Gastrocnemius medialis (tissue), 4 donors: ENCODE data around the gene SMC1B. TPM values are rescaled to one million over a fixed set of nuclear protein-coding genes. Genes with fewer than 3 reads are reported as not detected.
"Not testable (repeated sequence)": the region's sequence is repeated elsewhere in the genome, so short reads cannot be mapped to it uniquely, and the experiment has no call there.

Source experiments
- ATAC-seq, 2 donors: fragments of 150-250 bp; one replicate each; pipeline ENCODE4 v1.9.1; 2016
- DNase-seq, 2 donors: peaks; one replicate each; pipeline ENCODE4 v3.0.0-alpha.2; 2019
- H3K27ac ChIP-seq, 4 donors: fragments of 200-600 bp; sonication (generic); 1 replicate in 1 of 4; 2 replicates in 3 of 4; pipeline ENCODE4 v1.5.1; 2016 to 2018; ENCODE audit warnings: mild to moderate bottlenecking in 2 of 4, moderate library complexity in 1 of 4
- H3K27me3 ChIP-seq, 3 donors: fragments of 200-600 bp; sonication (generic) in 2 of 3; 1 replicate in 1 of 3; 2 replicates in 2 of 3; pipeline versions ENCODE4 v1.5.1 to v1.6.0; 2016 to 2019; ENCODE audit warnings: mild to moderate bottlenecking in 1 of 3, moderate library complexity in 1 of 3
- H3K36me3 ChIP-seq, 2 donors: fragments of 200-600 bp; sonication (generic) in 1 of 2; one replicate each; pipeline ENCODE4 v1.5.1; 2017 to 2018
- H3K4me1 ChIP-seq, 2 donors: fragments of 200-600 bp; sonication (generic) in 1 of 2; one replicate each; pipeline ENCODE4 v1.5.1; 2016 to 2017; ENCODE audit warnings: mild to moderate bottlenecking in 2 of 2
- H3K4me3 ChIP-seq, 4 donors: fragments of 200-600 bp; sonication (generic) in 3 of 4; 1 replicate in 1 of 4; 2 replicates in 3 of 4; pipeline ENCODE4 v1.5.1; 2016 to 2019; ENCODE audit warnings: mild to moderate bottlenecking in 2 of 4
- H3K9me3 ChIP-seq, 3 donors: fragments of 200-600 bp; sonication (generic) in 2 of 3; 1 replicate in 1 of 3; 2 replicates in 2 of 3; pipeline ENCODE4 v1.5.1; 2016 to 2019
- CTCF ChIP-seq, 5 experiments: fragments of 450-650 bp in 3 of 5; fragments of 200-600 bp in 2 of 5; sonication (generic) in 2 of 5; IDR thresholded peaks in 4 of 5; conservative IDR thresholded peaks in 1 of 5; 1 replicate in 4 of 5; 2 replicates in 1 of 5; pipeline ENCODE4 v1.5.1; 2016 to 2019; ENCODE audit warnings: antibody characterized with exemption in 5 of 5, mild to moderate bottlenecking in 3 of 5, moderate library complexity in 3 of 5
- POLR2A ChIP-seq, 2 donors: fragments of 450-650 bp; IDR thresholded peaks; one replicate each; pipeline ENCODE4 v1.6.1; 2017; ENCODE audit warnings: antibody characterized with exemption in 2 of 2, mild to moderate bottlenecking in 2 of 2, moderate library complexity in 2 of 2
- in situ Hi-C, 4 donors: fragments of 200-750 bp; cut with MboI; loops; one replicate each; pipeline versions ENCODE4 v1.15.0 to v1.8.0; 2017; ENCODE audit warnings: low sequenced_read_pairs in 4 of 4
- intact Hi-C: fragments of 100-400 bp; cut with DNase I; formaldehyde crosslinking; loops from one replicate; pipeline ENCODE4 v1.15.1; 2023; ENCODE audit warnings: low total_unique reads
- total RNA-seq, 4 donors: library from RNA; depleted of rRNA; stranded (reverse); fragments of >200 nt; gene quantifications; one replicate each; pipeline versions ENCODE4 v1.1.0 to v1.2.3, GENCODE V29; 2016

Gene SMC1B
- total RNA-seq, 4 donors from 2014 or later = not detected

GRCh38 chr22:45397806-45398205, 15.6 kb downstream of the SMC1B start:
- in situ Hi-C loops = no loop called here
- ATAC-seq (no peak), DNase-seq (no peak)
- intact Hi-C loops = no loop called here
- Histone ChIP-seq H3K4me3 (no peak overlapping the region), H3K4me1 (no peaks in the 10 kb centered on the region), H3K27me3 (no peaks in the 10 kb centered on the region), H3K27ac (no peak overlapping the region), H3K36me3 (no peaks in the 10 kb centered on the region), H3K9me3 (no peaks in the 10 kb centered on the region)
- TF ChIP-seq POLR2A (IDR thresholded peaks at IDR 0.05) (no peak), CTCF (IDR thresholded peaks at IDR 0.05 in 4 of 5, conservative IDR thresholded peaks at IDR 0.05 in 1 of 5) (peak in 1 of 5 experiments; percentile 23)

- TF ChIP-seq POLR2A (IDR thresholded peaks at IDR 0.05) (no peak), CTCF (IDR thresholded peaks at IDR 0.05 in 4 of 5, conservative IDR thresholded peaks at IDR 0.05 in 1 of 5) (no peak)
- H3K27ac ChIP-seq = no peak overlapping the region
- no peaks in the 10 kb centered on the region for H3K36me3 ChIP-seq
- H3K4me1 ChIP-seq = no peaks in the 10 kb centered on the region
- in situ Hi-C loops = no loop called here
- ATAC-seq = no peak
- H3K9me3 ChIP-seq = no peaks in the 10 kb centered on the region
- no peak for DNase-seq
- intact Hi-C loops = no loop called here
- no peak overlapping the region for H3K4me3 ChIP-seq
- H3K27me3 ChIP-seq = no peaks in the 10 kb centered on the region
These were observed 23.9 kb downstream of the SMC1B start for GRCh38 chr22:45389546-45389945.

- in situ Hi-C loops = no loop called here
- Histone ChIP-seq H3K9me3 (no peaks in the 10 kb centered on the region), H3K4me3 (no peak overlapping the region), H3K27me3 (no peaks in the 10 kb centered on the region), H3K27ac (no peak overlapping the region), H3K36me3 (no peaks in the 10 kb centered on the region), H3K4me1 (no peaks in the 10 kb centered on the region)
- intact Hi-C loops = no loop called here
- TF ChIP-seq POLR2A (IDR thresholded peaks at IDR 0.05) (no peak), CTCF (IDR thresholded peaks at IDR 0.05 in 4 of 5, conservative IDR thresholded peaks at IDR 0.05 in 1 of 5) (no peak)
- DNase-seq (no peak), ATAC-seq (no peak)
These were observed 32.1 kb downstream of the SMC1B start for GRCh38 chr22:45381348-45381747.

GRCh38 chr22:45376703-45377102, 36.7 kb downstream of the SMC1B start:
- intact Hi-C loops (no loop called here), in situ Hi-C loops (no loop called here)
- H3K4me1 ChIP-seq = no peaks in the 10 kb centered on the region
- TF ChIP-seq CTCF (IDR thresholded peaks at IDR 0.05 in 4 of 5, conservative IDR thresholded peaks at IDR 0.05 in 1 of 5) (no peak), POLR2A (IDR thresholded peaks at IDR 0.05) (no peak)
- no peaks in the 10 kb centered on the region for H3K27me3 ChIP-seq
- H3K36me3 ChIP-seq = no peaks in the 10 kb centered on the region
- no peak overlapping the region for H3K4me3 ChIP-seq
- no peak for ATAC-seq
- no peak overlapping the region for H3K27ac ChIP-seq
- H3K9me3 ChIP-seq = no peaks in the 10 kb centered on the region
- DNase-seq = peak; percentile 30 to 31

- DNase-seq (no peak), ATAC-seq (no peak)
- H3K4me3 ChIP-seq = no peak overlapping the region
- intact Hi-C loops = no loop called here
- no peak overlapping the region for H3K27ac ChIP-seq
- H3K4me1 ChIP-seq = no peaks in the 10 kb centered on the region
- no peak for TF ChIP-seq CTCF (IDR thresholded peaks at IDR 0.05 in 4 of 5, conservative IDR thresholded peaks at IDR 0.05 in 1 of 5)
- no peak for TF ChIP-seq POLR2A (IDR thresholded peaks at IDR 0.05)
- H3K36me3 ChIP-seq = no peaks in the 10 kb centered on the region
- no peaks in the 10 kb centered on the region for H3K27me3 ChIP-seq
- in situ Hi-C loops = no loop called here
- H3K9me3 ChIP-seq = no peaks in the 10 kb centered on the region
These were observed 37.4 kb downstream of the SMC1B start for GRCh38 chr22:45376009-45376408.

GRCh38 chr22:45373592-45373991, 39.8 kb downstream of the SMC1B start:
- H3K9me3 ChIP-seq, H3K36me3 ChIP-seq, intact Hi-C loops, H3K27me3 ChIP-seq, H3K4me3 ChIP-seq, H3K27ac ChIP-seq, H3K4me1 ChIP-seq, DNase-seq, in situ Hi-C loops, ATAC-seq: not testable (repeated sequence)
